Peyer's patch (tissue), 4 donors: Measurements from ENCODE around the gene ANKAR.
A peak's percentile ranks its signal among the peaks of the same experiment; 100 is the strongest.

Source experiments
- CTCF ChIP-seq, 6 experiments: fragments of 450-650 bp in 4 of 6; fragments of 200-600 bp in 2 of 6; sonication (generic) in 1 of 6; IDR thresholded peaks; one replicate each; pipeline ENCODE4 v1.5.1; 2017 to 2019; ENCODE audit warnings: antibody characterized with exemption in 6 of 6, mild to moderate bottlenecking in 3 of 6, moderate library complexity in 1 of 6
- POLR2A ChIP-seq, 2 donors: fragments of 450-650 bp; IDR thresholded peaks; one replicate each; pipeline ENCODE4 v1.5.1; 2017; ENCODE audit warnings: antibody characterized with exemption in 2 of 2, mild to moderate bottlenecking in 2 of 2, moderate library complexity in 2 of 2

DNA sequence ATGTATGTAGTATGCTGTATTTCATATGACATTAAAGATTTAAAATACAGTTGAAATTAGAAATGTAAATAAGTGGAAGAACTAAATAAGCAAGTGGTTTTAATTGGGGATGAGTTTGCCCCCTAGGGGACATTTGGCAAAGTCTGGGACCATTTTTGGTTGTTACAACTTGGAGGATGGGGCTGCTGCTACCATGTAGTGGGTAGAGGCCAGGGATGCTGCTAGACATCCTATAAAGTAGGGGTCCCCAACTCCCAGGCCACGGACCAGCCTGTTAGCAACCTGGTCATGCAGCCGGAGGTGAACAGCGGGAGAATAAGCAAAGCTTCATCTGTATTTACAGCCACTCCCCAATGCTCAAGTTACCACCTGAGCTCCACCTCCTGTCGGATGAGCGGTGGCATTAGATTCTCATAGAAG is 41.1 kb upstream of the ANKAR start:
- peak in 3 of 6 experiments; percentile 9 to 17 (median 16) for TF ChIP-seq CTCF (IDR thresholded peaks at IDR 0.05)
- no peak for TF ChIP-seq POLR2A (IDR thresholded peaks at IDR 0.05)
